H9 (cell line): ENCODE measurements around the gene GPR84. TPM values are rescaled to one million over a fixed set of nuclear protein-coding genes. Genes with fewer than 3 reads are reported as not detected.

ENCODE experiments used
- DNase-seq: peaks from one replicate; pipeline ENCODE4 v3.0.0-alpha.2; 2017
- H2AFZ ChIP-seq: one replicate; pipeline ENCODE4 v1.6.1; 2013; ENCODE audit warnings: mild to moderate bottlenecking, low read length, control low read depth, moderate library complexity
- H2AK5ac ChIP-seq: 2 replicates; pipeline ENCODE4 v1.6.1; 2013; ENCODE audit warnings: low read length, control low read depth, mixed read lengths; ENCODE audit not compliant: insufficient read length
- H2BK120ac ChIP-seq: one replicate; pipeline ENCODE4 v1.6.1; 2013; ENCODE audit warnings: low read depth, mild to moderate bottlenecking, low read length, control low read depth, inconsistent platforms; ENCODE audit not compliant: poor library complexity, severe bottlenecking
- H2BK12ac ChIP-seq: 2 replicates; pipeline ENCODE4 v1.6.1; 2013; ENCODE audit warnings: low read length, control low read depth, mixed read lengths, low read depth; ENCODE audit not compliant: insufficient read length
- H2BK15ac ChIP-seq: 2 replicates; pipeline ENCODE4 v1.6.1; 2013; ENCODE audit warnings: low read depth, low read length, control low read depth
- H2BK20ac ChIP-seq: one replicate; pipeline ENCODE4 v1.6.1; 2013; ENCODE audit warnings: low read depth, mild to moderate bottlenecking, low read length, control low read depth, inconsistent platforms; ENCODE audit not compliant: poor library complexity, severe bottlenecking
- H2BK5ac ChIP-seq: 2 replicates; pipeline ENCODE4 v1.6.1; 2013; ENCODE audit warnings: low read length, control low read depth, mixed read lengths; ENCODE audit not compliant: insufficient read length
- H3K14ac ChIP-seq: 2 replicates; pipeline ENCODE4 v1.6.1; 2013; ENCODE audit warnings: low read length, control low read depth; ENCODE audit not compliant: insufficient read depth
- H3K18ac ChIP-seq: 2 replicates; pipeline ENCODE4 v1.6.1; 2013; ENCODE audit warnings: low read depth, mild to moderate bottlenecking, mixed read lengths, low read length, control low read depth; ENCODE audit not compliant: insufficient read length
- H3K23ac ChIP-seq: 2 replicates; pipeline ENCODE4 v1.6.1; 2013; ENCODE audit warnings: low read length, control low read depth, mixed read lengths, low read depth; ENCODE audit not compliant: insufficient read length
- H3K23me2 ChIP-seq: 2 replicates; pipeline ENCODE4 v1.6.1; 2013; ENCODE audit warnings: low read depth, mild to moderate bottlenecking, mixed read lengths, low read length, control low read depth; ENCODE audit not compliant: insufficient read length, poor library complexity, severe bottlenecking
- H3K27ac ChIP-seq: 2 replicates; pipeline ENCODE4 v1.5.1; 2013; ENCODE audit warnings: low read length, control low read depth, mixed read lengths, low read depth; ENCODE audit not compliant: insufficient read length
- H3K27me3 ChIP-seq: 2 replicates; pipeline ENCODE4 v1.6.1; 2013; ENCODE audit warnings: low read length, control low read depth, inconsistent platforms; ENCODE audit not compliant: insufficient read depth
- H3K4ac ChIP-seq: 2 replicates; pipeline ENCODE4 v1.6.1; 2013; ENCODE audit warnings: low read depth, mild to moderate bottlenecking, control low read depth, inconsistent platforms, low read length, moderate library complexity
- H3K4me1 ChIP-seq: 2 replicates; pipeline ENCODE4 v1.6.1; 2013; ENCODE audit warnings: low read length, control low read depth, inconsistent platforms; ENCODE audit not compliant: insufficient read depth
- H3K4me2 ChIP-seq: 2 replicates; pipeline ENCODE4 v1.6.1; 2013; ENCODE audit warnings: low read length, control low read depth, mixed read lengths; ENCODE audit not compliant: insufficient read length, insufficient read depth
- H3K56ac ChIP-seq: 2 replicates; pipeline ENCODE4 v1.6.1; 2013; ENCODE audit warnings: low read depth, mild to moderate bottlenecking, mixed read lengths, low read length, control low read depth; ENCODE audit not compliant: insufficient read length
- H3K79me1 ChIP-seq: 2 replicates; pipeline ENCODE4 v1.6.1; 2013; ENCODE audit warnings: low read depth, mild to moderate bottlenecking, moderate library complexity, low read length, control low read depth, inconsistent platforms; ENCODE audit not compliant: insufficient read depth, poor library complexity, severe bottlenecking
- H3K79me2 ChIP-seq: 2 replicates; pipeline ENCODE4 v1.6.1; 2013; ENCODE audit warnings: low read length, control low read depth, inconsistent platforms; ENCODE audit not compliant: insufficient read depth
- H3K9ac ChIP-seq: 2 replicates; pipeline ENCODE4 v1.6.1; 2013; ENCODE audit warnings: low read length, control low read depth, mixed read lengths; ENCODE audit not compliant: insufficient read length; ENCODE audit errors: extremely low read depth
- H3K9me3 ChIP-seq: one replicate; pipeline ENCODE4 v1.6.1; 2013; ENCODE audit warnings: low read depth, low read length, inconsistent platforms; ENCODE audit not compliant: control insufficient read depth
- H3T11ph ChIP-seq: one replicate; pipeline ENCODE4 v1.6.1; 2013; ENCODE audit warnings: mild to moderate bottlenecking, low read length, control low read depth, inconsistent platforms
- H4K20me1 ChIP-seq: one replicate; pipeline ENCODE4 v1.6.1; 2013; ENCODE audit not compliant: control insufficient read depth, insufficient read length, insufficient read depth
- H4K5ac ChIP-seq: 2 replicates; pipeline ENCODE4 v1.6.1; 2013; ENCODE audit warnings: low read depth, mild to moderate bottlenecking, mixed read lengths, low read length, control low read depth; ENCODE audit not compliant: insufficient read length
- H4K8ac ChIP-seq: replicated peaks from 2 replicates; pipeline ENCODE4 v1.6.1; 2013; ENCODE audit warnings: low read length, control low read depth, mixed read lengths, low read depth; ENCODE audit not compliant: insufficient read length
- H4K91ac ChIP-seq: 2 replicates; pipeline ENCODE4 v1.6.1; 2013; ENCODE audit warnings: low read depth, mild to moderate bottlenecking, moderate library complexity, mixed read lengths, low read length, control low read depth; ENCODE audit not compliant: insufficient read length
- H3K27ac Mint-ChIP-seq, 3 experiments: 2 replicates in 2 of 3; 3 replicates in 1 of 3; pipeline ENCODE4 v1.8.0; 2020 to 2021; ENCODE audit warnings: mixed read lengths in 3 of 3, mild to moderate bottlenecking in 1 of 3, moderate library complexity in 1 of 3
- H3K27me3 Mint-ChIP-seq: 2 replicates; pipeline ENCODE4 v1.8.0; 2021; ENCODE audit warnings: low read depth, mild to moderate bottlenecking, moderate library complexity, mixed read lengths
- H3K36me3 Mint-ChIP-seq, 3 experiments: 2 replicates in 2 of 3; 3 replicates in 1 of 3; pipeline ENCODE4 v1.8.0; 2020 to 2021; ENCODE audit warnings: low read depth in 3 of 3, mixed read lengths in 3 of 3; ENCODE audit not compliant: insufficient read depth in 1 of 3
- H3K4me1 Mint-ChIP-seq, 2 experiments: 2 replicates each; pipeline ENCODE4 v1.8.0; 2020; ENCODE audit warnings: mixed read lengths in 2 of 2
- H3K4me3 Mint-ChIP-seq, 2 experiments: 2 replicates in 1 of 2; 3 replicates in 1 of 2; pipeline ENCODE4 v1.8.0; 2020 to 2021; ENCODE audit warnings: mild to moderate bottlenecking in 2 of 2, mixed read lengths in 2 of 2, moderate library complexity in 1 of 2
- H3K9me3 Mint-ChIP-seq, 2 experiments: 2 replicates in 1 of 2; 3 replicates in 1 of 2; pipeline ENCODE4 v1.8.0; 2020; ENCODE audit warnings: mild to moderate bottlenecking in 2 of 2, mixed read lengths in 2 of 2, moderate library complexity in 1 of 2
- WGBS: extraction: QIAGEN DNeasy Blood & Tissue Kit; methylation state at CpG from one replicate; pipeline ENCODE4 v1.1.7; 2013; ENCODE audit warnings: missing lambda C conversion rate, low lambda C conversion rate, mixed read lengths; ENCODE audit not compliant: insufficient read length; ENCODE audit errors: extremely low coverage; 5-methylcytosine and 5-hydroxymethylcytosine counted together
- total RNA-seq: library from RNA; stranded (reverse); gene quantifications from 2 replicates; pipeline ENCODE4 v1.2.1, GENCODE V29; 2021
- TF ChIP-seq, protein P1 (sequence below): fragments of 200-600 bp; sonication (generic); conservative IDR thresholded peaks from 3 replicates; pipeline ENCODE4 v1.8.0; 2021; ENCODE audit warnings: antibody characterized with exemption, mild to moderate bottlenecking

The GPR84 gene
- total RNA-seq, 1 experiment from 2014 or later, result not detected

DNA sequence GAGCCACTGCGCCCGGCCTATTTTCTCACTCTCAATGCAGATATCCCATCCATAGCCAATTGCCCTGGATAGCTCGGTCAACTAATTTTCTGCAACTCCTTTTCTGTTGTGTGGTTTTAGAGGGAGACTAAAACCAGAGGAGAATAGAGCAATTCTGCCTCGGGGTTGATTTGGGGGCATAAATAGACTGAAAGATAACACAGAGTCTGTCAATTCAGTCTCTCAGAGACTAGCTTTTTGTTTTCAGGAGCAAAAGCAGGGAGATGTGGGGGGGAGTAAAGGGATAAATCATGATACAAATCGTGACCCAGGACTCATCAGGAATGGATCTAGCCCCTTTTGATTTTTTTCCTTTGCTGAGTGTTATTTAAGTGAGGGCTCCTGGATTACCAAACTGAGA, 32.8 kb downstream of the GPR84 start:
- Histone ChIP-seq H3K9ac (no peak overlapping the region), H3K79me1 (no peaks in the 10 kb centered on the region), H4K20me1 (no peaks in the 10 kb centered on the region), H3K27ac (no peak overlapping the region), H2BK12ac (no peak overlapping the region), H3K4ac (no peak overlapping the region), H3T11ph (no peak overlapping the region), H2BK20ac (no peak overlapping the region), H2BK15ac (no peak overlapping the region), H4K91ac (no peak overlapping the region), H3K14ac (no peak overlapping the region), H3K56ac (no peak overlapping the region), H3K18ac (no peak overlapping the region), H2BK5ac (no peak overlapping the region), H3K4me2 (no peak overlapping the region), H3K4me1 (no peaks in the 10 kb centered on the region), H4K5ac (no peak overlapping the region), H3K23ac (no peak overlapping the region), H2BK120ac (no peak overlapping the region), H3K9me3 (no peaks in the 10 kb centered on the region), H2AK5ac (no peak overlapping the region), H4K8ac (no peak overlapping the region), H3K79me2 (no peaks in the 10 kb centered on the region; the same call in 1 of the 2 replicates), H3K27me3 (no peaks in the 10 kb centered on the region; the same call in 1 of the 2 replicates), H2AFZ (no peak overlapping the region), H3K23me2 (no peaks in the 10 kb centered on the region)
- Mint-ChIP-seq H3K27ac (peak overlapping the region in 1 of 3 experiments; percentile 62; a peak in 1 of 7 replicates), H3K4me3 (no peak overlapping the region), H3K4me1 (peaks cover 19 to 24% of the 10 kb centered on the region in 2 experiments), H3K9me3 (no peaks in the 10 kb centered on the region), H3K36me3 (peaks cover 0 to 2% (median 0%) of the 10 kb centered on the region in 3 experiments; a peak in 2 of 7 replicates), H3K27me3 (no peaks in the 10 kb centered on the region)
- TF ChIP-seq, protein P1, sequence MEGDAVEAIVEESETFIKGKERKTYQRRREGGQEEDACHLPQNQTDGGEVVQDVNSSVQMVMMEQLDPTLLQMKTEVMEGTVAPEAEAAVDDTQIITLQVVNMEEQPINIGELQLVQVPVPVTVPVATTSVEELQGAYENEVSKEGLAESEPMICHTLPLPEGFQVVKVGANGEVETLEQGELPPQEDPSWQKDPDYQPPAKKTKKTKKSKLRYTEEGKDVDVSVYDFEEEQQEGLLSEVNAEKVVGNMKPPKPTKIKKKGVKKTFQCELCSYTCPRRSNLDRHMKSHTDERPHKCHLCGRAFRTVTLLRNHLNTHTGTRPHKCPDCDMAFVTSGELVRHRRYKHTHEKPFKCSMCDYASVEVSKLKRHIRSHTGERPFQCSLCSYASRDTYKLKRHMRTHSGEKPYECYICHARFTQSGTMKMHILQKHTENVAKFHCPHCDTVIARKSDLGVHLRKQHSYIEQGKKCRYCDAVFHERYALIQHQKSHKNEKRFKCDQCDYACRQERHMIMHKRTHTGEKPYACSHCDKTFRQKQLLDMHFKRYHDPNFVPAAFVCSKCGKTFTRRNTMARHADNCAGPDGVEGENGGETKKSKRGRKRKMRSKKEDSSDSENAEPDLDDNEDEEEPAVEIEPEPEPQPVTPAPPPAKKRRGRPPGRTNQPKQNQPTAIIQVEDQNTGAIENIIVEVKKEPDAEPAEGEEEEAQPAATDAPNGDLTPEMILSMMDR, result no peak
- no CpG with 5 or more reads among the region's 5 CpGs for WGBS
- no peak for DNase-seq
